ACC112 (cell line): ENCODE results near the gene KRTAP19-8.

Experiments
- H2AFZ ChIP-seq: fragments of 200-600 bp; sonication (generic); one replicate; pipeline ENCODE4 v1.6.0; 2017; ENCODE audit warnings: antibody characterized with exemption, low read length; ENCODE audit not compliant: unreplicated experiment
- H3K27ac ChIP-seq: fragments of 200-600 bp; sonication (generic); 2 replicates; pipeline ENCODE4 v1.5.1; 2014; ENCODE audit warnings: low read depth, mild to moderate bottlenecking, antibody characterized with exemption, low read length, moderate library complexity
- H3K27me3 ChIP-seq: fragments of 200-600 bp; sonication (generic); 2 replicates; pipeline ENCODE4 v1.6.1; 2014; ENCODE audit warnings: mild to moderate bottlenecking, antibody characterized with exemption, low read length, moderate library complexity, mixed read lengths; ENCODE audit not compliant: insufficient read depth
- H3K36me3 ChIP-seq: fragments of 200-600 bp; sonication (generic); 2 replicates; pipeline ENCODE4 v1.6.1; 2016; ENCODE audit warnings: mild to moderate bottlenecking, antibody characterized with exemption, low read length, moderate library complexity, mixed read lengths; ENCODE audit not compliant: insufficient read depth
- H3K4me1 ChIP-seq: fragments of 200-600 bp; sonication (generic); one replicate; pipeline ENCODE4 v1.6.1; 2016; ENCODE audit warnings: low read length, mixed read lengths; ENCODE audit not compliant: insufficient read depth, unreplicated experiment, control insufficient read depth
- H3K4me3 ChIP-seq: fragments of 200-600 bp; sonication (generic); 2 replicates; pipeline ENCODE4 v1.5.1; 2014; ENCODE audit warnings: mild to moderate bottlenecking, low read depth, low read length
- H3K79me2 ChIP-seq: fragments of 200-600 bp; sonication (generic); one replicate; pipeline ENCODE4 v1.6.0; 2016; ENCODE audit warnings: low read length; ENCODE audit not compliant: control insufficient read depth, unreplicated experiment, insufficient read depth

KRTAP19-8 gene, protein sequence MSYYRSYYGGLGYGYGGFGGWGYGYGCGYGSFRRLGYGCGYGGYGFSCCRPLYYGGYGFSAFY

DNA sequence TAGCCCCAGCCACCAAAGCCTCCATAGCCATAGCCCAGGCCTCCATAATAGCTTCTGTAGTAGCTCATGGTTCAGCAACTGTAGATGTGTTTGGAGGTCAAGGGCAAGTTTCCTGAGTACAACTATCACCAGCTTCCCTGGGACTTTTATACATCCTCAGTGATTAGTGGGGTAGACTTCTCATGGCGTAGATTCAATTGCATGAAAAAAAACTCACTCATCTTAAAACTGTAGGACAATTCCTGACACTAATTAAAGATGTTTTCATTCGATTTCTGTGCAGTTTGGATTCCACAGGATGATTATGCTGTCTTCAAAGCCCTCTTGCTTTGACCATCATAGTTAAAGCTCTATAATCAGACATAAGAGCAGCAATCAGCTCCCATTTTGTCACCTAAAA, at the start of gene KRTAP19-8:
TSS of gene KRTAP19-8 (minus strand) at position 101 of the 400 bp plus-strand sequence. CDS start at position 68, 33 bp downstream.
- H3K27me3 ChIP-seq, result no peaks in the 10 kb centered on the region; the same call in 1 of the 2 replicates
- no peak within 1 kb of the TSS for H2AFZ ChIP-seq
- H3K79me2 ChIP-seq, result no peaks in the 10 kb centered on the region
- H3K36me3 ChIP-seq, result no peaks in the 10 kb centered on the region
- no peak within 1 kb of the TSS for H3K4me3 ChIP-seq
- H3K27ac ChIP-seq, result no peak within 1 kb of the TSS
- no peaks in the 10 kb centered on the region for H3K4me1 ChIP-seq

DNA sequence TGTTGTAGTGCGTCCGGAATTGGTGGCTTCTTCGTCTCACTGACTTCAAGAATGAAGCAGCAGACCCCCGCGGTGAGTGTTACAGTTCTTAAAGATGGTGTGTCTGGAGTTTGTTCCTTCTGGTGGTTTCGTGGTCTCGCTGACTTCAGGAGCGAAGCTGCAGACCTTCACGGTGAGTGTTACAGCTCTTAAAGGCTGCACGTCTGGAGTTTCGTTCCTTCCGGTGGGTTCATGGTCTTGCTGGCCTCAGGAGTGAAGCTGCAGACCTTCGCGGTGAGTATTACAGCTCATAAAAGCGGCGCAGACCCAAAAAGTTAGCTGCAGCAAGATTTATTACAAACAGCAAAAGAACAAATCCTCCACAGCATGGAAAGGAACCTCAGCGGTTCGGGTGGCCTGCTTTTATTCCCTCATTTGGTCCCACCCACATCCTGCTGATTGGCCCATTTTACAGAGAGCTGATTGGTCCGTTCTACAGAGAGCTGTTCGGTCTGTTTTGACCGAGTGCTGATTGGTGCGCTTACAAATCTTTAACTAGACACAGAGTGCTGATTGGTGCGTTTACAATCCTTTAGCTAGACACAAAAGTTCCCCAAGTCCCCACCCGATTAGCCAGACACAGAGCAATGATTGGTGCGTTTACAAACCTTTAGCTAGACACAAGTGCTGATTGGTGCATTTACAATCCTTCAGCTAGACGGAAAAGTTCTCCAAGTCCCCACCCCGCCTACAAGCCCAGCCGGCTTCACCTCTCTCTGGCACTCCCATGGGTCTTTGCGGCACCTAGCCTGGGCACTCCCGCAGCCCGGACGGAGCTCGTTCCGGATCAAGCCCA, 49.6 kb upstream of the KRTAP19-8 start:
- Histone ChIP-seq H3K27me3 (peaks cover 12% of the 10 kb centered on the region), H3K27ac (no peak overlapping the region), H3K4me1 (no peaks in the 10 kb centered on the region), H2AFZ (no peak overlapping the region), H3K79me2 (no peaks in the 10 kb centered on the region), H3K36me3 (no peaks in the 10 kb centered on the region), H3K4me3 (no peak overlapping the region)

DNA sequence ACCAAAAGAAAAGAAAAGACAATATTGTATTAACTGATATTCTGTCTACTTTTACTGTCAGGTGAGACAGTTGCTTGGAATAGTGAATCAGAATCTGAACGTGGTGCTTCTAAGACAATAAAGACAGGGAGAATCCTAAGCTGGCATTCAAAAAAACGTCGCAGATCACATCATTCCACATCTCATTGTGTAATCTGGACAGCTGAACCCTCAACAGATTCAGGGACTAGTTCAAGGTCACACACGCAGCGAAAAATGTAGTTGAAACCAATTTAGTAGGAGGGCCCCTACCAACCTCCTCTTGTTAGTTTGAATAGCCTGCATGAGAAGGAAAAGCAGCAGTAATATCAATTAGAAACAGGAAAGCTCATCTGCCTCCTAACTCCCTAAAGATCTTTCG, 46.4 kb upstream of the KRTAP19-8 start:
- no peaks in the 10 kb centered on the region for H3K36me3 ChIP-seq
- no peaks in the 10 kb centered on the region for H3K4me1 ChIP-seq
- H3K27ac ChIP-seq, result no peak overlapping the region
- no peaks in the 10 kb centered on the region for H3K79me2 ChIP-seq
- 0 out of 2 replicates have a peak, but pooled peaks cover 6% of the 10 kb centered on the region for H3K27me3 ChIP-seq
- no peak overlapping the region for H2AFZ ChIP-seq
- H3K4me3 ChIP-seq, result no peak overlapping the region

DNA sequence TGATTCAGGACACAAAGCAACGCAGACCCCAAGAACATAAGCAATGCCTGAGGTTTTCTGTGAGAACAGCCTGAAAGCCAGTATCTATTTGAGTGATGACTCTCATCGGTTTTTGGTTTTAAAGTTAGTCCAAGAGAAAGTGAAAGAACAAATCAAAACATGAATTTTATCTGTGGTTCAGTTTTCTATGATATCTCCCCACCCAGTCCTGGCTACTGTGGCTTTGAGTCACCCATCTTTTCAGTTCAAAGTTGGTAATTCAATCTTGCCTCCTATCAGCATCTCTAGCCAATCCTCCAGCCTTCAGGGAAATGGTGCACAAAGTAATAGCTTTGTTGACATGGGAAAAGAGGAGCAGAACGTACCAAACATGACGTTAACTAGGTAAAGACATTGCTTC, 40.5 kb upstream of the KRTAP19-8 start:
- no peaks in the 10 kb centered on the region for H3K4me1 ChIP-seq
- H3K79me2 ChIP-seq, result no peaks in the 10 kb centered on the region
- no peak overlapping the region for H3K27ac ChIP-seq
- no peaks in the 10 kb centered on the region for H3K36me3 ChIP-seq
- peaks cover 6% of the 10 kb centered on the region; the same call in 1 of the 2 replicates for H3K27me3 ChIP-seq
- no peak overlapping the region for H2AFZ ChIP-seq
- no peak overlapping the region for H3K4me3 ChIP-seq

DNA sequence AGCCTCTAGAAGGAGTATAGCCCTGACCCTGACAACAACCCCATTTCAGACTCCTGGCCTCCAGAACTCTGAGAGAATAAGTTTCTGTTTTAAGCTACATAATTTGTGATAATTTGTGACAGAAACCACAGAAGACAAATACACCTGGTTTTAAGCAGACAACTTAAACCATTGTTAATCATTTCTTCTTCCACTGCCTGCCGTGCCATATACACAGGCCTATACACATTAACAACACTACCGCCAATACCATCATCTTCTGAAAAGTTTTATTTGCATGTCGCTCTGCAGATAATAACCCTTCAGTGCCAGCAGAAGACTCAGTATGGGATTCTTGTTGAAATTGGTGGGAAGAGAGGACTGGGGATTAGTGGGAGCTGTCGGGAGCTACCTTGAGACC, 39.9 kb upstream of the KRTAP19-8 start:
- Histone ChIP-seq H2AFZ (no peak overlapping the region), H3K4me3 (no peak overlapping the region), H3K27ac (no peak overlapping the region), H3K79me2 (no peaks in the 10 kb centered on the region), H3K4me1 (no peaks in the 10 kb centered on the region), H3K36me3 (no peaks in the 10 kb centered on the region), H3K27me3 (peaks cover 11% of the 10 kb centered on the region; the same call in 1 of the 2 replicates)

DNA sequence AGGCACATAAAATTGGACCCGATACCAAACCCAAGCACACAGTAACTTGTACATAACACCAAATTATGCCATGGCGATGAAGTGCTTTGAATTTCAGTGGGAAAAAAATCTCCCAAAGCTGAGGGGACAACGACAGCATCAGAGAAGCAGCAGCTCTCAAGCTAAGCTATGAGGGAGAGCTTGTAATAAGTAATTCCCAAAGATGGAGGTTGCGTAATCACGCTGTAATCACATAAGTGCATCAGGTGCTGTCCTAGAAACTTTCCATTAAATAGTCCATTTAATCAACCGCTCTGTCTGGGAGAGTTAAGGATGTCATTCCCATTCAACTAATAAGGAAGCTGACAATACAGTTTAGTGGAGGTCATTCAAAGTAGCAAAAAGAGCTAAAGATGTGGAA, 37.6 kb upstream of the KRTAP19-8 start:
- Histone ChIP-seq H3K79me2 (no peaks in the 10 kb centered on the region), H3K4me1 (no peaks in the 10 kb centered on the region), H2AFZ (no peak overlapping the region), H3K4me3 (no peak overlapping the region), H3K27me3 (peaks cover 31% of the 10 kb centered on the region), H3K27ac (no peak overlapping the region), H3K36me3 (no peaks in the 10 kb centered on the region)

DNA sequence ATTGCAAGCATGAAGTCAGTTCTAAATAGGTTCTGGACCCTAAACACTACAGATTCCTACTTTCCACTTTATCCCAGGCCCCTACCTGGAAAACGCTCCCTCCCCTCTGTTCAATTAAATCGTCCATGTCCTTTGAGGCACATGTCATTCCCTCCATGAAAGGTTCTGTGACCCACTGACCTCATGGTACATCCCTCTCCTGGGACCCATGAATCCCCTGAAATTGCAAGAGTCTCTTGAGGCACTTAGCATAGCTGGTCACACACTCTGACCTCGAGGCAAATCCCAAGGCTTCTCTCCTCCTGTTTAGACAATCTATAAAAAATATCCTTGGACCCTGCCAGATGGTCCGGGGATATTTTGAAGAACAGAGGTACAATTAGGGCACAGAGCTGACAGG, 34.3 kb upstream of the KRTAP19-8 start:
- H3K27me3 ChIP-seq, result peaks cover 37% of the 10 kb centered on the region
- no peaks in the 10 kb centered on the region for H3K79me2 ChIP-seq
- no peaks in the 10 kb centered on the region for H3K4me1 ChIP-seq
- no peak overlapping the region for H2AFZ ChIP-seq
- no peaks in the 10 kb centered on the region for H3K36me3 ChIP-seq
- no peak overlapping the region for H3K27ac ChIP-seq
- no peak overlapping the region for H3K4me3 ChIP-seq

DNA sequence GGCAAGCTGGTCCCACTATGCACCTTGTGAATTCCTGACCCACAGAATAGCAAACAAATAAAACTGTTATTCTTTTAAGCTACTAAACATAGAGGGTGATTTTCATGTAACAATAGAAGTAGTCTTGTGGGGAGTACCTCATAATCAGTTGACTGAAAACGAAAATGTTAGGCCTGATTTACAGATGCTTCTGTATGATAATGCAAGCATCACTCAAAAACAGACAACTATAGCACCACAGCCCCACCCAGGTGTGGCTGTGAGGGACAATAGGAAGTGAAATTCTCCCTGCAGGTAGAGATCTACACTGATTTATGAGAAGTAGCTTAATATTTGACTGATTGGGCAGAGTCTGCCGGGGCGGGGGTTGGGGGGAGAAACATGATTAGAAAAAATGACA, 26.5 kb upstream of the KRTAP19-8 start:
- H2AFZ ChIP-seq, result no peak overlapping the region

DNA sequence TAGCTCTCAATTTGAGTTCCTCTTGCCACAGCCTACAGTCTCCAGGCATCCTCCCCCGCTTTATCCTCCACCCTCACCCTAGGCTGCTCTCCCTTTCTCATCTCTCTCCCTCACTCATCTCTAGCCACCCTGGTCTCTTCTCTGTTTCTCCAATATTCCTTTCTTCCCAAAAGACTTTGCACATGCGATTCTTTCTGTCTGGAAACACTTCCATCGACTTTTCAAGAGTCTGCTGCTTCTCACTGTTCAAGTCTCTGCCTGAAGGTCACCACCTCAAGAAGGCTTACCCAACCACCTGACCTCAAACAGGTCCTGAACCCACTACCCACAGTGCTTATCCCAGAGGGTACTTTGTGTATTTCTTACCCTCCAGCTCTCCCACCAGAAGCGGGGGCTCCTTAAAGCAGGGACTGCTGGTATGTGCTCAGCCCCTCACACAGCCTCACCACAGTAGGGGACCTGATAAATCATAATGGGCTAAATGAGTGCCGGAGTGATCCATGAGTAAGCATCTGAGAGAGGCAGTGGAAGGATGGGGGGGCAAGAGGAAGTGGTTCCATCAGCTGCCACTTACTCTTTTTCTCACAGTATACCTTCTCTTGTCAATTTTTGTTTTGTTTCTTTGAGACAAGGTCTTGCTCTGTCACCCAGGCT, 14.3 kb upstream of the KRTAP19-8 start:
- no peak overlapping the region for H2AFZ ChIP-seq

More for the DNA sequence above, 26.5 kb upstream of the KRTAP19-8 start:
- Histone ChIP-seq H3K36me3 (no peaks in the 10 kb centered on the region), H3K4me3 (no peak overlapping the region), H3K27me3 (peaks cover 6% of the 10 kb centered on the region; the same call in 1 of the 2 replicates), H3K27ac (no peak overlapping the region), H3K4me1 (no peaks in the 10 kb centered on the region), H3K79me2 (no peaks in the 10 kb centered on the region)

DNA sequence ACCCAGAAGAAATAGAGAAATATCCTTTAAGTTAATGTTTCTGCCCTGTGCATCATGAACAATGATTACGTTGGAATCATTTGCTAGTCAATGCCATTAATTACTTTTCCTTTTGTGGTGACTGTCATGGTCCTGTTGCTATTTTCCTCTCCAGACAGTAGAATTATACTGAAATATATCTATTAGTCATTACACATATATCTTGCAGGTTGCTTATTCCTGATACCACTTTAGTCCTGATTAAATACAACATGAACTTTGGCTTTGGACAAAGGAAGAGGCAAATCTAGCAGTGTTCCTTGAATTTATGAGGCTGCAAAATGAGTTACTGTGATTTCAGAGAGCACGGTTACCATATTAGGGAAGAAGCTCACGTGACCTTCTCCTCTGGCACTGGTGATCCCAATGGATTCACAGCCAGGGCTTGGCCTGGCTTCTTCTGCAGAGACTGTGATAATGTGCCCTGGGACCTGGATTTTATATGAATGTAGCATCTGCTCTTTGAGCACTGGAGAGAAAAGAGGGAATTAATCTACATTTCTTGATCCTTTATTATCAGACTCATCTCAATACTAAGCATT, 12.4 kb upstream of the KRTAP19-8 start:
- Histone ChIP-seq H3K79me2 (no peaks in the 10 kb centered on the region), H3K27me3 (no peaks in the 10 kb centered on the region), H3K36me3 (no peaks in the 10 kb centered on the region), H3K4me1 (no peaks in the 10 kb centered on the region), H2AFZ (no peak overlapping the region), H3K27ac (no peak overlapping the region), H3K4me3 (no peak overlapping the region)

More for the DNA sequence above, 14.3 kb upstream of the KRTAP19-8 start:
- no peaks in the 10 kb centered on the region for H3K27me3 ChIP-seq
- no peaks in the 10 kb centered on the region for H3K36me3 ChIP-seq
- H3K4me3 ChIP-seq, result no peak overlapping the region
- no peaks in the 10 kb centered on the region for H3K79me2 ChIP-seq
- H3K4me1 ChIP-seq, result no peaks in the 10 kb centered on the region
- no peak overlapping the region for H3K27ac ChIP-seq
